NB4 (cell line): ENCODE measurements around the gene GALNS.

Experiments
- CTCF ChIP-seq: IDR thresholded peaks from one replicate; pipeline ENCODE4 v1.5.1; 2012; ENCODE audit warnings: low read depth, low read length
- MYC ChIP-seq: IDR thresholded peaks from 2 replicates; pipeline ENCODE4 v1.6.1; 2011; ENCODE audit warnings: low read depth, low read length
- POLR2A ChIP-seq: IDR thresholded peaks from 2 replicates; pipeline ENCODE4 v1.6.1; 2011; ENCODE audit warnings: mild to moderate bottlenecking; ENCODE audit not compliant: insufficient read length; ENCODE audit errors: extremely low read depth

DNA sequence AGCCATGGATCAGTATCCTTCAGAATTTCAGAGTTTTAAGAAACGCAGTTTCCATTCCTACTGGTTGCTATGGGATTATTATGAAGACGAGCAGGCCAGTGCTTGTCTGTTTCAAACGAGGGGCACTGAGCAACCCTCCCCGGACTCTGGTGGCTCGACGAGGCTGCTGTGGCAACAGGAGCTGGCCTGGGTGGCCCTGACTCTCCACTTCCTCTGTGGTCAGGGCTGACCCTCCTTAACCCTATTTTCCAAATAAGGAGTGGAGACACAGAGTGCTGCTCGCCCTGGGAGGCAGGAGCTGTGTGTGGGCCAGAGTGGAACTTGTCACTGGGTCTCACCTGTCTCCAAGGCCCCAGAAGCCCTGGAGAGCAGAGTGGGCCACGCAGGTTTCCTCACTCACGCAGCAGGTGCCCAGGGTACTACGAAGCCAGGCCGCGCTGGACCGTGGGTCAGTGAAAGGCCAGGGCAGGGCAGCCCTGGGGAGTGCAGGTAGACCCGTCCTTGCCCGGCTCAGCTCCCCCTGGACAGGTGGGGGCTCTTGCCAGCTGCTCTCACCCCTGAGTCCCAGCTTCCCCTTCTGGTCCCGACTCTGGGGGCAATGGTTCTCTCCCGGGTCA lies 3.3 kb downstream of the GALNS start:
- TF ChIP-seq CTCF (no peak), POLR2A (no peak), MYC (no peak)
